Kidney (tissue), 14 donors: Measurements from ENCODE around the gene MUC5AC. TPM values are rescaled to one million over a fixed set of nuclear protein-coding genes. Genes with fewer than 3 reads are reported as not detected.

ENCODE experiments used
- DNase-seq, 5 donors: peaks; one replicate each; pipeline ENCODE4 v3.0.0-alpha.2; 2013 to 2020
- FAIRE-seq: peaks from 2 replicates; lab custom pipeline; 2012; peaks lifted over from hg19 to GRCh38; lab: Jason Lieb, UNC
- H3K27ac ChIP-seq, 2 donors: one replicate each; pipeline ENCODE4 v1.7.0; 2013; ENCODE audit warnings: low read depth in 2 of 2, low read length in 2 of 2, inconsistent platforms in 1 of 2
- H3K27me3 ChIP-seq: one replicate; pipeline ENCODE4 v1.7.1; 2013; ENCODE audit warnings: low read length, inconsistent platforms; ENCODE audit not compliant: control insufficient read depth, insufficient read depth
- H3K36me3 ChIP-seq, 3 donors: one replicate each; pipeline versions ENCODE4 v1.7.0 to v1.7.1; 2013; ENCODE audit warnings: low read length in 3 of 3, control low read depth in 1 of 3, inconsistent platforms in 1 of 3; ENCODE audit not compliant: insufficient read depth in 3 of 3, control insufficient read depth in 2 of 3
- H3K4me1 ChIP-seq, 3 donors: one replicate each; pipeline versions ENCODE4 v1.7.0 to v1.7.1; 2013; ENCODE audit warnings: low read length in 3 of 3, inconsistent platforms in 1 of 3, low read depth in 1 of 3; ENCODE audit not compliant: control insufficient read depth in 2 of 3, insufficient read depth in 2 of 3
- H3K4me3 ChIP-seq, 3 donors: one replicate each; pipeline versions ENCODE4 v1.7.0 to v1.8.1; 2013; ENCODE audit warnings: low read length in 3 of 3, control low read depth in 1 of 3, inconsistent platforms in 1 of 3
- H3K9ac ChIP-seq, 3 donors: one replicate each; pipeline versions ENCODE4 v1.7.0 to v1.7.1; 2013; ENCODE audit warnings: low read length in 3 of 3, control low read depth in 1 of 3, inconsistent platforms in 1 of 3
- H3K9me3 ChIP-seq, 3 donors: one replicate each; pipeline versions ENCODE4 v1.7.0 to v1.7.1; 2013; ENCODE audit warnings: low read length in 3 of 3, control low read depth in 1 of 3, inconsistent platforms in 1 of 3; ENCODE audit not compliant: control insufficient read depth in 2 of 3, insufficient read depth in 1 of 3
- CTCF ChIP-seq: IDR thresholded peaks from 3 replicates; pipeline ENCODE4 v1.5.1; 2012; ENCODE audit warnings: mild to moderate bottlenecking, moderate library complexity, borderline replicate concordance; ENCODE audit not compliant: insufficient read depth; ENCODE audit errors: extremely low read depth
- intact Hi-C: fragments of 100-400 bp; cut with DNase I; formaldehyde crosslinking; loops from one replicate; pipeline ENCODE4 v1.11.1; 2022
- polyA plus RNA-seq: library from polyadenylated mRNA; stranded (reverse); fragments of 350-450 nt; fragmentation: Illumina TruSeq; extraction: RNeasy Lipid Tissue Mini Kit (QIAGEN cat#74804); gene quantifications from one replicate; pipeline ENCODE4 v1.2.3, GENCODE V29; 2014; ENCODE audit warnings: low read depth, low replicate concordance; ENCODE audit not compliant: insufficient read depth
- total RNA-seq: library from RNA; stranded (reverse); fragmentation: NEBNext Ultra II Directional; extraction: Animal tissue kit (Norgen Biotek cat#: 25700); gene quantifications from one replicate; pipeline ENCODE4 v1.2.1, GENCODE V29; 2021
- donor health status: control.
- donor health status: control.
- donor health status: control.
- donor health status: control.
- donor health status: control.
- donor health status: DM: yes; HTN: yes; CAD: no.
- donor health status: Normal renal cell carcinoma (clear cell type).

Gene MUC5AC
- total and polyA plus RNA-seq, 2 donors from 2014 or later: 0.03 TPM; not detected in 1

- H3K9ac ChIP-seq: no peak overlapping the region
- TF ChIP-seq CTCF: no peak
- H3K4me1 ChIP-seq: no peaks in the 10 kb centered on the region
- DNase-seq (peak in 1 of 5 donors; percentile 59), FAIRE-seq (no peak)
- no peak overlapping the region for H3K4me3 ChIP-seq
- intact Hi-C loops: no loop called here
- H3K36me3 ChIP-seq: no peaks in the 10 kb centered on the region
- no peaks in the 10 kb centered on the region for H3K9me3 ChIP-seq
- H3K27me3 ChIP-seq: no peaks in the 10 kb centered on the region
- no peak overlapping the region for H3K27ac ChIP-seq
Observed at GRCh38 chr11:1179641-1180040, 21.9 kb downstream of the MUC5AC start.

- DNase-seq (peak in 1 of 5 donors; percentile 54), FAIRE-seq (no peak)
- no peaks in the 10 kb centered on the region for H3K9me3 ChIP-seq
- H3K9ac ChIP-seq: no peak overlapping the region
- H3K4me3 ChIP-seq: no peak overlapping the region
- intact Hi-C loops: no loop called here
- no peaks in the 10 kb centered on the region for H3K36me3 ChIP-seq
- H3K27ac ChIP-seq: no peak overlapping the region
- H3K4me1 ChIP-seq: no peaks in the 10 kb centered on the region
- H3K27me3 ChIP-seq: no peaks in the 10 kb centered on the region
- TF ChIP-seq CTCF: no peak
Observed at GRCh38 chr11:1180171-1180570, 22.4 kb downstream of the MUC5AC start.

- DNase-seq (peak in 1 of 5 donors; percentile 53), FAIRE-seq (no peak)
- intact Hi-C loops: no loop called here
Observed at GRCh38 chr11:1180947-1181391, 23.2 kb downstream of the MUC5AC start.

More at GRCh38 chr11:1180947-1181391, 23.2 kb downstream of the MUC5AC start:
- H3K9me3 ChIP-seq: no peaks in the 10 kb centered on the region
- no peak for TF ChIP-seq CTCF
- H3K4me1 ChIP-seq: no peaks in the 10 kb centered on the region
- H3K27me3 ChIP-seq: no peaks in the 10 kb centered on the region
- H3K36me3 ChIP-seq: no peaks in the 10 kb centered on the region
- no peak overlapping the region for H3K4me3 ChIP-seq
- H3K27ac ChIP-seq: no peak overlapping the region
- no peak overlapping the region for H3K9ac ChIP-seq
